GM12878 (cell line): Measurements from ENCODE around the gene DGLUCY. TPM values are rescaled to one million over a fixed set of nuclear protein-coding genes. Genes with fewer than 3 reads are reported as not detected.
A peak's percentile ranks its signal among the peaks of the same experiment; 100 is the strongest.

Source experiments
- ATAC-seq: fragments of 200-7000 bp; cut with Tn5 transposase; 3 replicates; pipeline ENCODE4 v1.9.1; 2020; ENCODE audit warnings: mild to moderate bottlenecking, moderate library complexity
- BruUV-seq: library from RNA; stranded (reverse); fragments of 400-500 nt; replicated peaks from 2 replicates; lab custom pipeline; 2021; lab: Mats Ljungman, UMichigan
- CTCF ChIA-PET: fragments of 300-600 bp; sonication (Branson Sonifier 250); formaldehyde crosslinking; extraction: SDS; loops from one replicate; lab custom pipeline; 2021; ENCODE audit warnings: inconsistent platforms; lab: Yijun Ruan, JAX
- POLR2A ChIA-PET: fragments of 350-600 bp; formaldehyde crosslinking; extraction: SDS; loops from one replicate; lab custom pipeline; 2021; ENCODE audit warnings: inconsistent platforms; lab: Charles Lee
- RAD21 ChIA-PET: fragments of 300-600 bp; sonication (Branson Sonifier 250); formaldehyde crosslinking; loops from one replicate; lab custom pipeline; 2023; ENCODE audit warnings: antibody characterized with exemption; ENCODE audit not compliant: unreplicated experiment; lab: Charles Lee
- SMC1A ChIA-PET: fragments of 300-600 bp; sonication (Branson Sonifier 250); formaldehyde crosslinking; loops from one replicate; lab custom pipeline; 2023; ENCODE audit not compliant: unreplicated experiment, uncharacterized antibody; lab: Charles Lee
- DNase-seq: peaks from one replicate; pipeline ENCODE4 v3.0.0-alpha.2; 2011; ENCODE audit warnings: low read depth, low spot score
- FAIRE-seq: peaks from 3 replicates; lab custom pipeline; 2011; peaks lifted over from hg19 to GRCh38; lab: Jason Lieb, UNC
- H2AFZ ChIP-seq: 2 replicates; pipeline ENCODE4 v1.6.0; 2011; ENCODE audit warnings: low read depth, low read length, control low read depth; ENCODE audit not compliant: control insufficient read depth
- H3K27ac ChIP-seq: 2 replicates; pipeline ENCODE4 v1.5.1; 2011; ENCODE audit warnings: control low read depth; ENCODE audit not compliant: control insufficient read depth, insufficient read depth
- H3K27me3 ChIP-seq, 2 experiments: replicated peaks in 1 of 2; 2 replicates each; pipeline versions ENCODE4 v1.6.0 to v1.6.1; 2011; ENCODE audit warnings: low read length in 1 of 2; ENCODE audit not compliant: control insufficient read depth in 2 of 2, insufficient read depth in 2 of 2
- H3K36me3 ChIP-seq, 2 experiments: 2 replicates each; pipeline ENCODE4 v1.5.1; 2011; ENCODE audit warnings: low read length in 1 of 2; ENCODE audit not compliant: control insufficient read depth in 2 of 2, insufficient read depth in 2 of 2
- H3K4me1 ChIP-seq: 2 replicates; pipeline ENCODE4 v1.6.1; 2011; ENCODE audit warnings: mild to moderate bottlenecking, low read length, moderate library complexity, mixed read lengths; ENCODE audit not compliant: control insufficient read depth, insufficient read depth
- H3K4me2 ChIP-seq: 2 replicates; pipeline ENCODE4 v1.6.0; 2011; ENCODE audit warnings: control low read depth; ENCODE audit not compliant: control insufficient read depth, insufficient read depth
- H3K4me3 ChIP-seq: fragments of 200-600 bp; sonication (generic); 2 replicates; pipeline ENCODE4 v1.5.1; 2016
- H3K79me2 ChIP-seq: 2 replicates; pipeline ENCODE4 v1.6.0; 2011; ENCODE audit warnings: low read length; ENCODE audit not compliant: control insufficient read depth, insufficient read depth
- H3K9ac ChIP-seq: 2 replicates; pipeline ENCODE4 v1.8.0; 2011; ENCODE audit warnings: low read length, control low read depth, mixed read lengths; ENCODE audit not compliant: control insufficient read depth, insufficient read depth
- H3K9me3 ChIP-seq: replicated peaks from 3 replicates; pipeline ENCODE4 v1.5.1; 2011; ENCODE audit warnings: mild to moderate bottlenecking, low read length; ENCODE audit not compliant: control insufficient read depth, insufficient read depth
- H4K20me1 ChIP-seq: 2 replicates; pipeline ENCODE4 v1.6.0; 2011; ENCODE audit not compliant: control insufficient read depth, insufficient read depth
- CREM ChIP-seq: IDR thresholded peaks from 2 replicates; pipeline ENCODE4 v1.6.1; 2014; ENCODE audit warnings: antibody characterized with exemption, low read depth
- IRF4 ChIP-seq: IDR thresholded peaks from 2 replicates; pipeline ENCODE4 v1.6.1; 2011; ENCODE audit warnings: low read depth, low read length
- MTA2 ChIP-seq: fragments of 450-650 bp; IDR thresholded peaks from 2 replicates; pipeline ENCODE4 v1.6.1; 2016; ENCODE audit warnings: low read depth, mild to moderate bottlenecking, moderate library complexity
- MXI1 ChIP-seq: fragments of 150-350 bp; IDR thresholded peaks from 2 replicates; pipeline ENCODE4 v1.6.1; 2011; ENCODE audit warnings: low read depth, mild to moderate bottlenecking, inconsistent platforms, low read length, improper control_type of control experiment
- ZBED1 ChIP-seq: IDR thresholded peaks from 2 replicates; pipeline ENCODE4 v1.6.1; 2016; ENCODE audit warnings: borderline replicate concordance
- ZBTB33 ChIP-seq: fragments of 450-650 bp; IDR thresholded peaks from 2 replicates; pipeline ENCODE4 v1.6.1; 2017; ENCODE audit warnings: mild to moderate bottlenecking
- WGBS: methylation state at CpG from one replicate; pipeline ENCODE4 v1.1.6; 2016; ENCODE audit warnings: low lambda C conversion rate; ENCODE audit not compliant: insufficient replicate concordance, insufficient coverage; ENCODE audit errors: missing lambda C conversion rate; 5-methylcytosine and 5-hydroxymethylcytosine counted together
- in situ Hi-C: fragments of 300-500 bp; cut with MboI; formaldehyde crosslinking; loops from 9 replicates; pipeline ENCODE4 v1.14.3; 2018; ENCODE audit warnings: mixed read lengths
- intact Hi-C: fragments of 100-400 bp; cut with micrococcal nuclease; formaldehyde crosslinking; loops from one replicate; pipeline ENCODE4 v1.14.2; 2022; ENCODE audit not compliant: unreplicated experiment
- polyA plus RNA-seq, 11 experiments: library from polyadenylated mRNA; depleted of rRNA in 4 of 11; unstranded in 6 of 11; stranded (reverse) in 5 of 11; fragments of >200 nt; fragmentation: Nextera tagmentation in 4 of 11; fragmentation: Illumina TruSeq in 1 of 11; extraction: Ambion mirVana in 4 of 11; extraction: Trizol in 1 of 11; gene quantifications; 1 replicate in 1 of 11; 2 replicates in 10 of 11; pipeline versions ENCODE4 v1.2.1 to v1.2.3, GENCODE V29; 2011 to 2016; ENCODE audit warnings: inconsistent platforms in 2 of 11, missing spikeins in 2 of 11, low read depth in 1 of 11
- total RNA-seq, 4 experiments: library from RNA; depleted of rRNA in 3 of 4; stranded (reverse); fragments of >200 nt in 3 of 4; fragmentation: Illumina TruSeq in 1 of 4; extraction: Trizol in 1 of 4; gene quantifications; 2 replicates each; pipeline versions ENCODE4 v1.2.1 to v1.2.3, GENCODE V29; 2013 to 2021
- TF ChIP-seq, protein P1 (sequence below): fragments of 150-350 bp; IDR thresholded peaks from 2 replicates; pipeline ENCODE4 v1.6.1; 2016; ENCODE audit warnings: low read depth, low read length
- TF ChIP-seq, protein P2 (sequence below): IDR thresholded peaks from 2 replicates; pipeline ENCODE4 v1.6.1; 2011; ENCODE audit warnings: low read depth, low read length, improper control_type of control experiment, borderline replicate concordance

DGLUCY gene
- total and polyA plus RNA-seq, 10 of the 15 experiments (the other 5 are each of a cell fraction or from before 2014, with no cell fraction given): 15.0 to 70.3 (median 55.1) TPM

DNA sequence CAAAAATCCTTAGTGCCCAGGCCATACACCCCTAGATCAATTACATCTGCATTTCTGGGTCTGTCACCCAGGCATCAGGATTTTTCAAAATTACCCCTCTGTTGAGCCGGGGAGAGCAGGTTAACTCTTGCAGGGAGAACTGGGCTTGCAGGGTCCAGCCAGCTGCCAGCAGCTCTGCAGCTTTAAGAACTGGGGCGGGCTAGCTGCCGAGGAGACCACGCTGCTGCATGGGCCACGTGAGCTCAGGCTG is at the start of gene DGLUCY (continued):
- TF ChIP-seq ZBED1 (no peak), IRF4 (no peak), MXI1 (peak; percentile 92)
- TF ChIP-seq, all 136 proteins: peak for 7

GRCh38 chr14:91065266-91065665 is 48.6 kb upstream of the DGLUCY start:
- BruUV-seq: no TSS peak
- intact Hi-C loops: no loop called here
- H3K4me2 ChIP-seq: no peak overlapping the region
- DNase-seq (no peak), FAIRE-seq (no peak), ATAC-seq (no peak)
- H3K27ac ChIP-seq: no peak overlapping the region
- WGBS: 99% methylated on average over 3 of the region's 3 CpGs
- H3K9me3 ChIP-seq: no peaks in the 10 kb centered on the region
- H3K27me3 ChIP-seq: no peaks in the 10 kb centered on the region
- in situ Hi-C loops: no loop called here
- no peak overlapping the region for H3K9ac ChIP-seq
- SMC1A ChIA-PET: interaction anchor here (1.2 kb wide), 1 partner anchor 56 kb away, joined by 3 read pairs; no protein-coding TSS in a partner anchor
- CTCF ChIA-PET: interaction anchor here (1.1 to 2.1 kb wide), 2 partner anchors 13 to 34 kb away, joined by 3 to 5 read pairs; no protein-coding TSS in a partner anchor
- H4K20me1 ChIP-seq: no peaks in the 10 kb centered on the region
- H3K79me2 ChIP-seq: no peaks in the 10 kb centered on the region; the same call in 1 of the 2 replicates
- no peaks in the 10 kb centered on the region for H3K36me3 ChIP-seq
- RAD21 ChIA-PET: no interaction called here
- no peak overlapping the region for H2AFZ ChIP-seq
- peaks cover 11% of the 10 kb centered on the region for H3K4me1 ChIP-seq
- TF ChIP-seq ZBTB33 (no peak), MTA2 (no peak), CREM (no peak)
- TF ChIP-seq, protein P1, sequence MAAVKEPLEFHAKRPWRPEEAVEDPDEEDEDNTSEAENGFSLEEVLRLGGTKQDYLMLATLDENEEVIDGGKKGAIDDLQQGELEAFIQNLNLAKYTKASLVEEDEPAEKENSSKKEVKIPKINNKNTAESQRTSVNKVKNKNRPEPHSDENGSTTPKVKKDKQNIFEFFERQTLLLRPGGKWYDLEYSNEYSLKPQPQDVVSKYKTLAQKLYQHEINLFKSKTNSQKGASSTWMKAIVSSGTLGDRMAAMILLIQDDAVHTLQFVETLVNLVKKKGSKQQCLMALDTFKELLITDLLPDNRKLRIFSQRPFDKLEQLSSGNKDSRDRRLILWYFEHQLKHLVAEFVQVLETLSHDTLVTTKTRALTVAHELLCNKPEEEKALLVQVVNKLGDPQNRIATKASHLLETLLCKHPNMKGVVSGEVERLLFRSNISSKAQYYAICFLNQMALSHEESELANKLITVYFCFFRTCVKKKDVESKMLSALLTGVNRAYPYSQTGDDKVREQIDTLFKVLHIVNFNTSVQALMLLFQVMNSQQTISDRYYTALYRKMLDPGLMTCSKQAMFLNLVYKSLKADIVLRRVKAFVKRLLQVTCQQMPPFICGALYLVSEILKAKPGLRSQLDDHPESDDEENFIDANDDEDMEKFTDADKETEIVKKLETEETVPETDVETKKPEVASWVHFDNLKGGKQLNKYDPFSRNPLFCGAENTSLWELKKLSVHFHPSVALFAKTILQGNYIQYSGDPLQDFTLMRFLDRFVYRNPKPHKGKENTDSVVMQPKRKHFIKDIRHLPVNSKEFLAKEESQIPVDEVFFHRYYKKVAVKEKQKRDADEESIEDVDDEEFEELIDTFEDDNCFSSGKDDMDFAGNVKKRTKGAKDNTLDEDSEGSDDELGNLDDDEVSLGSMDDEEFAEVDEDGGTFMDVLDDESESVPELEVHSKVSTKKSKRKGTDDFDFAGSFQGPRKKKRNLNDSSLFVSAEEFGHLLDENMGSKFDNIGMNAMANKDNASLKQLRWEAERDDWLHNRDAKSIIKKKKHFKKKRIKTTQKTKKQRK: no peak
- TF ChIP-seq, protein P2, sequence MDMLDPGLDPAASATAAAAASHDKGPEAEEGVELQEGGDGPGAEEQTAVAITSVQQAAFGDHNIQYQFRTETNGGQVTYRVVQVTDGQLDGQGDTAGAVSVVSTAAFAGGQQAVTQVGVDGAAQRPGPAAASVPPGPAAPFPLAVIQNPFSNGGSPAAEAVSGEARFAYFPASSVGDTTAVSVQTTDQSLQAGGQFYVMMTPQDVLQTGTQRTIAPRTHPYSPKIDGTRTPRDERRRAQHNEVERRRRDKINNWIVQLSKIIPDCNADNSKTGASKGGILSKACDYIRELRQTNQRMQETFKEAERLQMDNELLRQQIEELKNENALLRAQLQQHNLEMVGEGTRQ: no peak
- POLR2A ChIA-PET: no interaction called here
- H3K4me3 ChIP-seq: no peak overlapping the region
